Measurements from ENCODE around the gene SLC35D2.

Gene SLC35D2

GRCh38 chr9:96383165-96383942, at the start of gene SLC35D2:
SLC35D2 (minus strand) TSS chr9:96383711; CDS start chr9:96383634, 77 bp downstream.
- FAIRE-seq, result no peak

GRCh38 chr9:96430377-96430776, 46.9 kb upstream of the SLC35D2 start:
- FAIRE-seq, result no peak

- no peak for FAIRE-seq
These were observed 46.2 kb upstream of the SLC35D2 start for GRCh38 chr9:96429732-96430131.

GRCh38 chr9:96425500-96426169, 42.1 kb upstream of the SLC35D2 start:
- FAIRE-seq, result no peak

GRCh38 chr9:96423985-96424336, 40.5 kb upstream of the SLC35D2 start:
- FAIRE-seq, result no peak

GRCh38 chr9:96423322-96423984, 39.9 kb upstream of the SLC35D2 start:
- FAIRE-seq, result no peak

GRCh38 chr9:96420468-96421219, 37.1 kb upstream of the SLC35D2 start:
- peak; percentile 87 for FAIRE-seq

GRCh38 chr9:96419691-96419969, 36.1 kb upstream of the SLC35D2 start:
- no peak for FAIRE-seq

- no peak for FAIRE-seq
These were observed 35.6 kb upstream of the SLC35D2 start for GRCh38 chr9:96418920-96419690.

GRCh38 chr9:96418083-96418919, 34.8 kb upstream of the SLC35D2 start, which contains the start of gene ZNF367:
ZNF367 (minus strand) TSS chr9:96418370; CDS start chr9:96418032, 338 bp downstream.
- FAIRE-seq, result no peak

- FAIRE-seq, result no peak
These were observed 34.2 kb upstream of the SLC35D2 start for GRCh38 chr9:96417661-96418082.

GRCh38 chr9:96417051-96417586, 33.6 kb upstream of the SLC35D2 start:
- FAIRE-seq, result no peak

- no peak for FAIRE-seq
These were observed 30.1 kb upstream of the SLC35D2 start for GRCh38 chr9:96413302-96414221.

- no peak for FAIRE-seq
These were observed 28.8 kb upstream of the SLC35D2 start for GRCh38 chr9:96412174-96412913.

GRCh38 chr9:96411129-96411838, 27.8 kb upstream of the SLC35D2 start:
- no peak for FAIRE-seq

GRCh38 chr9:96408409-96409280, 25.1 kb upstream of the SLC35D2 start:
- no peak for FAIRE-seq

GRCh38 chr9:96400132-96400910, 16.8 kb upstream of the SLC35D2 start:
- FAIRE-seq, result no peak

Data from islet of Langerhans (tissue), 1 donor.